ENCODE results near the gene EFCC1. TPM values are rescaled to one million over a fixed set of nuclear protein-coding genes. Genes with fewer than 3 reads are reported as not detected.

Gene EFCC1
- total RNA-seq, 4 donors from 2014 or later: 0.22 to 2.1 (median 1.9) TPM

GRCh38 chr3:129004639-129005295 lies 3.7 kb downstream of the EFCC1 start:
- Histone ChIP-seq H3K27me3 (peaks cover 0 to 51% of the 10 kb centered on the region in 2 donors), H3K9me3 (no peaks in the 10 kb centered on the region), H3K4me3 (no peak overlapping the region), H3K36me3 (no peaks in the 10 kb centered on the region), H3K27ac (no peak overlapping the region), H3K4me1 (peaks cover 0 to 44% (median 6%) of the 10 kb centered on the region in 4 donors)
- no peak for TF ChIP-seq CTCF (IDR thresholded peaks at IDR 0.05)
- no peak for TF ChIP-seq POLR2A (IDR thresholded peaks at IDR 0.05)
- TF ChIP-seq EP300 (IDR thresholded peaks at IDR 0.05): no peak
- 63 to 64% methylated on average over 4 to 6 of the region's 6 CpGs for WGBS, 2 donors
- no peak for DNase-seq (ENCODE audit: low spot score in 2 of 2)

- WGBS, 2 donors: 94 to 96% methylated on average over 4 of the region's 4 CpGs
- peaks cover 0 to 38% (median 6%) of the 10 kb centered on the region in 4 donors for H3K4me1 ChIP-seq
These were observed 4.6 kb downstream of the EFCC1 start for GRCh38 chr3:129005526-129006303.

GRCh38 chr3:129006864-129007263 lies 5.8 kb downstream of the EFCC1 start:
- peaks cover 0 to 27% (median 2%) of the 10 kb centered on the region in 4 donors for H3K4me1 ChIP-seq
- no peak for TF ChIP-seq CTCF (IDR thresholded peaks at IDR 0.05)
- no peak for TF ChIP-seq POLR2A (IDR thresholded peaks at IDR 0.05)
- TF ChIP-seq EP300 (IDR thresholded peaks at IDR 0.05): no peak
- no peak for DNase-seq (ENCODE audit: low spot score in 2 of 2)
- no peaks in the 10 kb centered on the region for H3K9me3 ChIP-seq
- no peaks in the 10 kb centered on the region for H3K36me3 ChIP-seq
- no peak overlapping the region for H3K27ac ChIP-seq
- H3K4me3 ChIP-seq: no peak overlapping the region
- 82 to 84% methylated on average over 3 of the region's 3 CpGs for WGBS, 2 donors
- peaks cover 0 to 30% of the 10 kb centered on the region in 2 donors for H3K27me3 ChIP-seq

More at GRCh38 chr3:129005526-129006303, 4.6 kb downstream of the EFCC1 start:
- Histone ChIP-seq H3K27ac (no peak overlapping the region), H3K36me3 (no peaks in the 10 kb centered on the region), H3K9me3 (no peaks in the 10 kb centered on the region), H3K27me3 (peaks cover 0 to 42% of the 10 kb centered on the region in 2 donors), H3K4me3 (no peak overlapping the region)
- TF ChIP-seq CTCF (IDR thresholded peaks at IDR 0.05): no peak
- no peak for TF ChIP-seq POLR2A (IDR thresholded peaks at IDR 0.05)
- TF ChIP-seq EP300 (IDR thresholded peaks at IDR 0.05): no peak
- DNase-seq (ENCODE audit: low spot score in 2 of 2): no peak

GRCh38 chr3:129007792-129008191 lies 6.7 kb downstream of the EFCC1 start:
- Histone ChIP-seq H3K27ac (no peak overlapping the region), H3K27me3 (peaks cover 0 to 22% of the 10 kb centered on the region in 2 donors)
- WGBS, 2 donors: 85 to 90% methylated on average over 2 of the region's 2 CpGs

More at GRCh38 chr3:129007792-129008191, 6.7 kb downstream of the EFCC1 start:
- peaks cover 0 to 18% (median 0%) of the 10 kb centered on the region in 4 donors for H3K4me1 ChIP-seq
- H3K4me3 ChIP-seq: no peak overlapping the region
- TF ChIP-seq POLR2A (IDR thresholded peaks at IDR 0.05) (no peak), EP300 (IDR thresholded peaks at IDR 0.05) (no peak), CTCF (IDR thresholded peaks at IDR 0.05) (no peak)
- H3K9me3 ChIP-seq: no peaks in the 10 kb centered on the region
- DNase-seq (ENCODE audit: low spot score in 2 of 2): no peak
- no peaks in the 10 kb centered on the region for H3K36me3 ChIP-seq

All from tibial nerve (tissue), 4 donors.